SK-N-SH treated with all-trans-retinoic acid at 6 μM for 48 hours (cell line): ENCODE results near the gene GAD1.

ENCODE experiments used
- BACH2 ChIP-seq: fragments of 250-450 bp; sonication (Bioruptor Pico); IDR thresholded peaks from 2 replicates; pipeline ENCODE4 v1.9.0; 2021; ENCODE audit warnings: mild to moderate bottlenecking, borderline replicate concordance
- ZC3H10 ChIP-seq: fragments of 250-450 bp; sonication (Bioruptor Pico); IDR thresholded peaks from 2 replicates; pipeline ENCODE4 v1.5.1; 2021; ENCODE audit warnings: mild to moderate bottlenecking, moderate library complexity

GRCh38 chr2:170806548-170806947, 10.1 kb upstream of the GAD1 start:
- TF ChIP-seq BACH2 (CRISPR knock-in tag) = no peak
- TF ChIP-seq ZC3H10 (CRISPR knock-in tag) = no peak
